Cortex of kidney (tissue), 1 donor: ENCODE results near the gene HTD2.
"Not testable (repeated sequence)": the region's sequence is repeated elsewhere in the genome, so short reads cannot be mapped to it uniquely, and the experiment has no call there.

Experiments used
- DNase-seq: peaks from one replicate; lab custom pipeline; 2025; lab: John Stamatoyannopoulos, UW

HTD2 gene

GRCh38 chr3:58305882-58306711, at the start of gene HTD2, which contains the start of gene RPP14:
Gene HTD2 (plus strand): TSS chr3:58306520. CDS start chr3:58317614, 11,094 bp downstream.
Gene RPP14 (plus strand): TSS chr3:58306245. CDS start chr3:58310330, 4,085 bp downstream.
- peak; percentile 84 for DNase-seq

GRCh38 chr3:58258392-58259055, 47.8 kb upstream of the HTD2 start:
- no peak for DNase-seq

DNA sequence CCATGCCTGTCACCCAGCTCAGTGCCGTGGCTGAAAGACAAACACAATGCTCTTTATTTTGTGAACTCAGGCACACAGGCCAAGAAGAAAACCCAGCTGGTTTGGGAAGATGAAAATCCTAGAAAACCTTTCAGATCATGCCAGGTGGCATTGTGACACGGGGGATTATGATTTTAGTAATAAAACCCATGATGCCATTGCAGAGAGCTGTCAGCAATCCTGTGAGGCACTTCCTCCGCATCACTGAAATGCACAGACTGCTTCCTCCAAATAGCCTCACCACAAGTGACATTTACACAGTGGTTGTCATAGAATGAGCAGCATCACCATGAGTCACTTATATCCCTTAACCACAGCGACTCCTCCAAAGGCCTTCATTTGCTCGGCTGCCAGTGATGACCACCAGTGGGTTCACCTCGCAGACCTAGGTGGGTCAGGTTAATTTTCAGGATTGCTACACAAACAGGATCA, 46.0 kb upstream of the HTD2 start:
- no peak for DNase-seq

GRCh38 chr3:58260733-58261132, 45.6 kb upstream of the HTD2 start:
- DNase-seq, result no peak

- no peak for DNase-seq
Measured at GRCh38 chr3:58261954-58262666, 44.2 kb upstream of the HTD2 start.

- DNase-seq, result no peak
Measured at GRCh38 chr3:58266577-58266976, 39.7 kb upstream of the HTD2 start.

- DNase-seq, result not testable (repeated sequence)
Measured at GRCh38 chr3:58267543-58267942, 38.8 kb upstream of the HTD2 start.

DNA sequence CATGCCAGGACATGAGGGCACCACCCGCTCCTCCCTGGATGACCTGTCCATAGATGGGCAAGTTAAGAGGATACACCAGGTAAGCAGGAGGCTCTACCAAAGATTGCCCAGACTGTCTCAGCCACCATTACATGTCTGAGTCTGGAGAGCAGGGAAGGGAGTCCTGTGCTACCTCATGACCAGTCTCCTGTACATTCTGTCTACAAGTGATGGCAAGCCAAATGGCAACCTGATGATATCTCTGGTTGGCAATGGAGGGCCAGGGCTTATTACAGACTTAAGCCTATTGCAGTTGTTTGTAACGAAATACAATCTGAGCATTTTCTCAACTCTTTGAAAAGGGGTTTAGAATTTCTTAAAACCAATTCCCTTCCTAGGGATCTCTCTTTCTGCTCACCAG, 37.0 kb upstream of the HTD2 start:
- DNase-seq, result no peak

GRCh38 chr3:58270485-58270884, 35.8 kb upstream of the HTD2 start:
- DNase-seq, result no peak

DNA sequence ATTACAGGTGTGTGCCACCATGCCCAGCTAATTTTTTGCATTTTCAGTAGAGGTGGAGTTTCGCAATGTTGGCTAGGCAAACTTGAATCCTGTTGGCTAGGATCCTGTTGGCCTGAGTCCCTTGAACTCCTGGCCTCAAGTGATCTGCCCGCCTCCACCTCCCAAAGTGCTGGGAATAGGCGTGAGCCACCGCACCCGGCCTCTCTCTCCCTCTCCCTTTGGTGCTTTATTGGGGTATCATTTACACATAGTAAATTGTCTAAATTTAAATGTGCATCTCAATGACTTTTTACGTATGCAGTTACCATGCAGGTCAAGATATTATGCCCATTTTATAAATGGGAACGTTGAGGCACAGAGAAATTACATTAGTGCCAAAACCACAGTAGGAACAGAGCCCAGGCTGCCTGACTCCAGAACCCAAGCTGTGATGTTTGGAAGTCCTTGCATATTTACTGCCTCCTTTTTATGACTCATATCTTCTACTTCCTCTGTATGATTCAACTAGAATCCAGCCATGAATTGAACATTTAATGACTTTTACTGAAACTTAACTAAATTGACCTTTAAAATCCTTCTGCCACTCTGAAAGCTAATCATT, 34.3 kb upstream of the HTD2 start:
- no peak for DNase-seq

GRCh38 chr3:58272891-58273290, 33.4 kb upstream of the HTD2 start:
- no peak for DNase-seq

DNA sequence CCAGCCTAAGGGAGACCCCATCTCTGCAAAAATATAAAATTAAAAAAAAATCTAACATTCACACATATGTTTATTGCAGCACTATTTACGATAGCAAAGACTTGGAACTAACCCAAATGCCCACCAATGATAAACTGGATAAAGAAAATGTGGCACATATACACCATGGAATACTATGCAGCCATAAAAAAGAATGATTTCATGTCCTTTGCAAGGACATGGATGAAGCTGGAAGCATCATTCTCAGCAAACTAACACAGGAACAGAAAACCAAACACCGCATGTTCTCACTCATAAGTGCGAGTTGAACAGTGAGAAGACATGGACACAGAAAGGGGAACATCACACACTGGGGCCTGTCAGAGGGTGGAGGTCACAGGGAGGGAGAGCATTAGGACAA, 33.0 kb upstream of the HTD2 start:
- not testable (repeated sequence) for DNase-seq

DNA sequence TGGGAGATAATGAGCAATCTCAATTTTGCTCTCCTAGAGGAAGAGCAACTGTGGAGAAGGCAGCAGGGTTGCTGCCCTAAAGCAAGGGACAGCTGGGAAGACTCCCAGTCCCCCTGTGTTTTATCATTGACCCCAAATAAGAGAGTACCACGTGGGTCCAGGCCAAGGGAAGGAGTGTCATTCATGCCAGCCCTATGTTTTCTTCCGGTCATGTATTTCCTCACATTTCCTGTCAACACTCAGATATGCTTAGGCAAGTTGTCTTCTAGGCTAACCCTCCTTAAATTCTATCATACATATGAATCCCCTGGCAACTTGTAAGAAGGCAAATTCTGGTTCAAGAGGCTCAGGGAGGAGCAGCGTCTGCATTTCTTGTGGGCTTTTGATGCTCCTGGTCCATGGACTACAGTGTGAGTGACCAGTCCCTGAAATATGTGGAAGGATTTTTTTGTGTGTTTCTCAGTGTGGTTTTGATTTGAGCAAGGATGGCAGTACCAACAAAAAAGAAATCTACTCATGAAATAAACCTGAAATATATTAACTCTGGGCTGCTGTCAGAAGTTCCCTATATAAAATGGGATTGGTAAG, 32.2 kb upstream of the HTD2 start:
- DNase-seq, result no peak

GRCh38 chr3:58281069-58281468, 25.3 kb upstream of the HTD2 start:
- no peak for DNase-seq

- DNase-seq, result no peak
Measured at GRCh38 chr3:58285334-58285733, 21.0 kb upstream of the HTD2 start.

DNA sequence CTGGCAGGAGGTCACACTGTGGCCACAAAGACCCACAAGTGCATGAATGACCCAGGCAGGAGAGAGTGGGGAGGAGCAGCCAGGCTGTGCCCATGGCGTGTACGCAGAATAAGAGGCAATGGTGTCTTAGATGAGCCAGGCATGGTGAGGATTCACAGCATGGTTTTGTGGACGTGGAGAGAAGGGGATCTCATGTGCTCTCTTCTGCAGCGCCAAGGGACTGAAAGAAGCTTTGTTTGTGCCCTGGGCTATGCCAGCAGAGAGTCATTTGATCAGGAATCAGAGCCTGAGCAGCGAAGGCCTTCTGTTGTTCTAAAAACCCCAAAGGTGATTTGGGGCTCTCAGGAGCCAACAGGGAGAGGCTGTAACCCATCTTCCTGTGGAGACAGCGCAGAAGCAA, 19.0 kb upstream of the HTD2 start:
- no peak for DNase-seq

DNA sequence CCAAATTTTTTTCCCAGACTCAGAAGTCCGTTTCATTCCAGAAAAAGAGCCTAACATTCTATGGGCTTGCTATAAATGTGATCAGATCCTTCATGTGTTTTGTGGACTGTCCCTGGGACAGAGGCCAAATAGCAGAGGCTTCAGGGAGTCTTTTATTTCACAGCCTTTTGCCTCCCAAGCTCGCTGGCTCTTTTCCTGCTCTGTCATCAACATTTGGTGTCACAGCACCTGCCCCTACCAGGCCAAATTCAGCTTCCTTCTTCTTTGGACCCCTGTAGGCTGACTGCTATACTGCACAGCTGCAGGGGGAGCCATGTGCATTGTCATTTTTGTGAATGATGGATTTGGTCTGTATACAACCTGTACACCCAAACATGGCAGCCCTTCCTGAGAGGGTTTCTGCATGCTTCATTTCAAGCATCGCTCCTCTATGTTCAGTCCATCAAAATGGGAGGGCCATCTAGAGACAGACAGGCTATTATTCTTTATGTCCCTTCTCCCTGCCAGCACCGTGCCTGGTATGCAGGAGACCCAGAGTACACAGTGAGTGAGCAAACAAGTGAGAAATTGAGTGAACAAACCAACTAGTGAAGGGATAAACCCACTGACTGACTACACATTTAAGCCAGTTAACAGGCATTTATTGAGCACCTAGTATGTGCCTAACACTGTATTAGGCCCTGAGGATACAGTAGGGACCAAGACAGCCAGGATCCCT, 18.1 kb upstream of the HTD2 start:
- DNase-seq, result no peak

- not testable (repeated sequence) for DNase-seq
Measured at GRCh38 chr3:58288964-58289613, 17.2 kb upstream of the HTD2 start.

- DNase-seq, result not testable (repeated sequence)
Measured at GRCh38 chr3:58290446-58290845, 15.9 kb upstream of the HTD2 start.

DNA sequence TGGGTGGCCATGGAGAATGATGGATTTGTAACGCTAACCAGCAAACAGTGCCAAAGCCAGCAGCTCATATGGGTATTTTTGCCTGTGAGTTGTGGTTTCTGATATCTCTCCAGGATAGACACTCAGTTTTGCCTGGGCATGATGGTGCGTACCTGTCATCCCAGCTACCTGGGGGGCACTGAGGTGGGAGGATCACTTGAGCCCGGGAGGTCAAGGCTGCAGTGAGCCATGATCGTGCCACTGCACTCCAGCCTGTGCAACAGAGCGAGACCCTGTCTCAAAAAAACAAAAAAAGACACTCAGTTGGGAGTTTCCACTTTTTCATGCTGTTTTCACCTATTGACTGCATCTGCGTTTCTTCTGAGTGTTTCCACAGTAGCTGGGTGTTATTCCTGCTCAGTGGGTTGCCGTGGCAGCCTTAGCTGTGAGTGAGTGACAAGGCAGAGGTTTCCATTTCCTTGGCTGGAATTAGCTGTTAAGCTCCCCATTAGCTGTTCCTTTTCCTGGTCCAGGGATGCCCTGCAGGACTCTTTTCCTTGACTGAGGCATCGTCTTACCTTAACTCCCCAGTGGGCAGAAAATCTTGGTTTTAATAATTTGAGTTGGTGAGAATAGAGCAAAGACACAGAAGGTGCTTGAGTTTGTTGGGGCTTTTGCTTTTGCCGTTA, 14.5 kb upstream of the HTD2 start:
- no peak for DNase-seq
